Activated CD4-positive, alpha-beta T cell treated with anti-CD3 and anti-CD28 coated beads for 24 hours (primary cell): Measurements from ENCODE around the gene BMP7.
"Not testable (repeated sequence)": the region's sequence is repeated elsewhere in the genome, so short reads cannot be mapped to it uniquely, and the experiment has no call there.

Experiments used
- DNase-seq, 2 donors: peaks; one replicate each; pipeline ENCODE4 v3.0.0-alpha.2; 2020; ENCODE audit warnings: low read depth in 2 of 2

Gene BMP7

DNA sequence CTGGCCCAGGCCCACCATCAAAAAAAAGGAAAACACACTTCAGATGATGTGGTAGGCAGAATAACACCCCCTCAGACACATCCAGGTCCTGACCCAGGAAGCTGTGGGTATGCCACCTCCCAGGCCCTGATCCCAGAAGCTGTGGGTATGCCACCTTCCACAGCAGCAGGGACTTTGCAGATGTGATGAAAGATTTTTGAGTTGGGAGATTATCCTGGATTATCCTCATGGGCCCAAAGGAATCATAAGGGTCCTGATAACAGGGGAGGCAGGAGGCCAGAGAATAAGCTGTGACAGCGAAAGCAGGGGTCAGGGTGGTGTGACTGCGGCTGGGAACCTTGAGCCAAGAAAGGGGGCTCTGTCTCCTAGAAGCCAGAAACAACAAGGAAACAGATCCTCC lies 55.0 kb downstream of the BMP7 start:
- no peak for DNase-seq

DNA sequence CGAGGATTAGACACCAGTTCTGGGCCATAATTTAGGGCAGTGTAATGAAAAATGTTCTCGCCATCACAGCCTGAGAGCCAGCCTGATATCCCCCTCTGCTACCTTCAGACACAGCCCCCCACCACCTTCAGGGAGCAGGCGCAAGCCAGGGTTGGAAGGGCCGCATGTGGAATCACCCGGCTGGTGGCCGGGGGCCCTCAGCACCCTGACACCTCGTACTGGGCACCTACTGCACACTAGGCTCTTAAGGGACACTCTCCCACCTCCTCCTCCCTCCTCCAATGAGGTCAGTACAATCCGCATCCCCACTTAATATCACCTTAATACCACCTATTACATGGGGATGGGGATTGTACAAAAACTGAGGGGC lies 55.5 kb downstream of the BMP7 start:
- DNase-seq = no peak

DNA sequence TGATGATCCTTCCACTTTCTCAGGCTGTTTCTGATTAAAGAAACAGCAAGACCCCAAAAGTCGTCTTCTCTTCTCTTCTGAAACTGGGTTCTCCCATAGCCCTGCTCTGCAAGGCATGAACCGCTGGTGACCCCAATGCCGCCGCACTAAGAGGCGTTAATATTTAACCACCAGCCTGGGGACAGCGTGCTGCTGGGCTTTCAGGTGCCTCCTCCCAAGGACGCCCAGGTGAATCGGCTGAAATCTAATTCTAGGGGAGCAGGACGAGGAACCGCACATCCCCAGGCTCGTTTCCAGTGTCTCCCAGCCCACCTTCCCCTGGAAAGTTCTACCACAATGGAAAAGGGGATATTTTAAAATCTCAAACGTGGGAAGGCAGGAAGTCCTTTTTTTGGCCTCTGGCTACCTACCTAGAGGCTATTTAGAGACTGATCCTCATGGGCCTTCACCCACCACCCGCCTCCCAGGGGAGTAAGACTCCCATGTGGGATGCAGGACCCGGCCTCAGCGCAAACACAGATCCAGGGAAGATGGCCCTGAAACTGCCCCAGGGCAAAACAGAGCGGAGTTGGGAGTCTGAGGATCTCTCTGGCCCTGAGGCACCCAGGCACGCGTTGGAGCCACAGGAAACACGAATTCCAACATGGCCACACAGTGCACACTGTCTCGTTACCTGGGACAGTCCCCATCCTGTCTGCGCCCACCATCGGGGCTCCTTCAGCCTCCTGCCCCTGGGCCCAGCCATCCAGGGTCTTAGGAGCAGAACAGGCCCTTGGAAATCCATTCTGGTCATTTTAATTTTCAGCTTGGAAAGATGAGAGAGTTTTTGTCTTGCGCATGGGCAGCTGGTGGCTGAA lies 56.2 kb downstream of the BMP7 start:
- DNase-seq = no peak

DNA sequence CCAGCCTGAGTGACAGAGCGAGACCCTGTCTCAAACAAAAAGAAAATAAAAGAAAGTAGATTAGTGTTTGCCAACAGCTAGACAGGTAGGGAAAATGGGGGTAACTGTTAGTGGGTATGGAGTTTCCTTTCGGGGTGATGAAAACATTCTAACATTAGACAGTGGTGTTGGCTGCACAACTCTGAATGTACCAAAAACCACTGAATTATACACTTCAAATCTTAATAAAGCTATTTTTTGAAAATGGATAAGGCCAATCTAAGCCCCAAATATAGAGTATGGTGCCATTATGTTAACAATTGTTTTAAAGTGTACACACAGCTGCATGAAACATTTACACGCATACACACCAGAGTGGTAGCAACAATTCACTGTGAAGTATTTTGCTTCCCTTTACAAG lies 57.0 kb downstream of the BMP7 start:
- DNase-seq = no peak

DNA sequence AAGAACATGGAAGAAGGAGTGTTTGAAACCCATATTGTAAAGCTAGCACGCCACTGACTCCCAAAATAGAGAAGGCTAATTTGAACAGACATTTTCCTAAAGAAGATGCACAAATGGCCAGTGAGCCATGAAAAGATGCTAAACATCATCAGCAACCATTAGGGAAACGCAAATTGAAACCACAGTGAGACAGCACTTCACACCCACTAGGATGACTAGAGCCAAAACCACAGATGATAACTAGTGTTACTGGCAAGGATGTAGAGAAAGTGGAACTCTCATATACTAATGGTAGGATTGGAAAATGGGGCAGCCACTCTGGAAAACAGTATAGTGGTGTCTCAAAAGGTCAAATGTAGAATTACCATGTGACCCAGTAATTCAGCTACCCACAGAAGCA lies 58.2 kb downstream of the BMP7 start:
- no peak for DNase-seq

DNA sequence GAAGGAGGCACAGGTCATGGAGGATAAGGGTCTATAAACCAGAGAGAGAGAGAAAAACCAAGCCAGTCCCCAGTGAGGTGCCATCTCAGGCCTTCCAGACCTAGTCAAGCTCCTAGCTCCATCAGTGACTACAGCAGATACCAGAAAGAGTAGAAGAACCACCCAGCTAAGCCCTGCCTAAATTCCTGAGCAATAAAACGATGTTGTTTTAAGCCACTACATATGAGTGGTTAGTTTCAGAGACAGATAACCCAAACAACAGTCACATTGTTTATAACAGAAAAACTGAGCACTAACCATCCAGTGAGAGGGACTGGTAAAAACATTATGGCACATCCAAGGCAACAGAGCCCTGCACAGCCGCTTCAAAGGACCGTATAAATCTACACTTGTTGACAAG lies 59.2 kb downstream of the BMP7 start:
- no peak for DNase-seq

DNA sequence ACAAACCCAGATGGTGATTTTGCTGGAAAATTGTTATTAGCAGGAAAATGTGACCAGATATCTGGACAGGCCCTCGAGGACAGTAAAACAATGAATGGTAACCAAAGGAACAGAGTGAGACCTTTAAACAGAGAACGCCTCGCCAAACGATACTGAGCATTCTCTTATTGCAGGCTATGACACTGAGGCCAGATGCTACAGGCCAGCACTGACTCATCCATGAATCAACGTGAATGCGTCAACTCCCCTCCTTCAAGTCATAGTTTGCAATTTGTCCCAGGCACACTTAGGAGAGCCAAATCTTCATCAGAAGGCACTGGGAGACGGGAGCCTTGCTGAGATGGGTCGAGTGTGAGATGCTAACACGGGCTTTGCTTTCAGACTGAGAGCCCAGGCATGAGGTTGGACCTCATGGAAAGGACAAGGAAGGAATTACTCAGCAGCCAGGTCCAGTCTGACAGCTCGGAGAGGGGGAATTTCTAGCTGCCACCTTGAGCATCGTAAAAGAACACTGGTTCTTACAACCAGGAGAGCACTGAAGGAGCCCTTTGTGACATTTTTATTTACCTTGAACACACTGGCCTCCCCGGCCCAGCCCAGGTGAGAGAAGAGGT lies 60.7 kb downstream of the BMP7 start:
- DNase-seq = no peak

DNA sequence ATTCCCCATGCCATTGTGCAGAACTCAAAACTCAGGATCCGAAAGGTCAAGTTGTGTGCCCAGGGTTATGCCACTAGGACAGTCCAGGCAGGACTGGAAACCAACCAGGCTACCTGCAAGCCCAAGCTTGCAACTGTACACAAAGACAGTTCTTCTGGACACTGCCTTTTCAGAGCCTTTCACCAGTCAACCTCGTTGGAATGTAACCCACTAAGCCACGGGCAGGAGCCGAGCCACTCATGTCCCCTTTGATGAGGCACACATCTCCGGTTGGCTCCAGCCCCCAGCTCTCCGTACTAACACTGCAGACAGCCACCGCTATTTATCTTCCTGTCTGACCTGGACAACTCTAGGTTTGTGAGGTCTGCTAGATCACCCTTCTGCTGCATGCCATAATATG lies 62.5 kb downstream of the BMP7 start:
- DNase-seq = no peak

DNA sequence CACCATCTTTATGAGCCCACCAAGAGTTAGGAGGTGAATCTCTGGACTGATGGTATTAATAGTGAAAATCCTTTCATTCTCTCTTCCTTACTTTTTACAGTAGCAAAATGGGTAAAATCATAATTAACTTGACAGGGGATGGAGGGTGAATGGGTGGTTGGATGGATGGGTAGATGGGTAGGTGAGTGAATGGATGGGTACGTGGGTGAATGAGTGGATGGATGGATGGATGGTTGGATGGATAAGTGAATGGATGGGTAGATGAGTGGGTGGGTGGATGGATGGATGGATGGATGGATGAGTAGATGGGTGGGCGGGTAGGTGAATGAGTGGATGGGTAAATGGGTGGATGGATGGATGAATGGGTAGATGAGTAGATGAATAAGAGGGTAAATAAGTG lies 63.2 kb downstream of the BMP7 start:
- DNase-seq = no peak

DNA sequence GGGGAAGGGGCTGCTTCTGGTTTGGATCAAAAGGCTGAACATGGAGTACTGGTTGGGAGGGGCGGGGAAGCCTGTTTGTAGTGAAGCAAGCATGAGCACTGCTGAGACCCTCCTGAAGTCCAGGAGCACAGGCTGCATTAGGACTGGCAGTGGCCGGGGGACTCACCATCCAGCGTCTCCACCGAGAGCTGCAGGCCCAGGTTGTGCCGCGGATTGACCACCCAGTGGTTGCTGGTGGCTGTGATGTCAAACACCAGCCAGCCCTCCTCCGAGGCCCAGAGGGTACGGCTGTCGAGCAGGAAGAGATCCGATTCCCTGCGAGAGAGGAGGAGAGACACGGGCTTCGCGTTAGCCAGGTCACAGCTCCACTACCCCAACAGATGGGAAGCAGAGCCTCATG lies 64.1 kb downstream of the BMP7 start:
- DNase-seq = no peak

DNA sequence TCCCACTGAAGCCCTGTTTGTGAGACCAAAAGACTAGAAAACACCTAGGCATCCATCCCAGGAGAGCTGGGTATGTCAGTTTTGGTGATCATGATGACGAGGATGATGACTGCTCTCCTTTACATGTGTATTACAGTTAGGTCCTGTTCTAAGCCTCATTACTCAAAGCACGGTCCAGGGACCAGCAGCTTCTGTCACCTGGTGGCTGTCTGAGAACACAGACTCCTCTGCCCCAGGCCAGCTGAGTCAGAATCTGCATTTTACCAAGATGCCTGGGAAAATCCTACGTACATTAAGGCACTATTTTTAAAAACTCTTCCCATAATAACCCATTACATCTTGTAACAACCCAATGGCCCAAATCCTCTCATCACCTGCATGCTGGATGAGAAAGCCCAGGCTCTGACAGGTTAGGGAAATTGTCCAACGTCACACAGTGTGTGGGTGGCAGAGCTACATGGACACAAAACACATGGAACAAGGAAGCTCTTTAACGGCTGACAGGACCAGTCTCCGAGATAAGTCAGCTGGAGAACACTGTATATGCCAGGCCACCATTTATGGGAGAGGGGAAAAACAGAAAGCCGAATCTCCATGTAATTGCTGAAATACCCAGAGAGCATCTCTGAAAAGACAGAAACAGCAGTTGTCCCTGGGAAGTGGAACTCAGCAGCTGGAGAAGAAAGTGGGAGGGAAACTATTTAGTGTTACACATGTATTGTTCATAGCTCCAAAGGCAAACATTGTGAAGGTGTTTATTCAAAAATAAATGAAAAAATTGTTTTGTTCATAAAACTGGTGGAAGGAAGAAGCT lies 65.4 kb downstream of the BMP7 start:
- DNase-seq = no peak

DNA sequence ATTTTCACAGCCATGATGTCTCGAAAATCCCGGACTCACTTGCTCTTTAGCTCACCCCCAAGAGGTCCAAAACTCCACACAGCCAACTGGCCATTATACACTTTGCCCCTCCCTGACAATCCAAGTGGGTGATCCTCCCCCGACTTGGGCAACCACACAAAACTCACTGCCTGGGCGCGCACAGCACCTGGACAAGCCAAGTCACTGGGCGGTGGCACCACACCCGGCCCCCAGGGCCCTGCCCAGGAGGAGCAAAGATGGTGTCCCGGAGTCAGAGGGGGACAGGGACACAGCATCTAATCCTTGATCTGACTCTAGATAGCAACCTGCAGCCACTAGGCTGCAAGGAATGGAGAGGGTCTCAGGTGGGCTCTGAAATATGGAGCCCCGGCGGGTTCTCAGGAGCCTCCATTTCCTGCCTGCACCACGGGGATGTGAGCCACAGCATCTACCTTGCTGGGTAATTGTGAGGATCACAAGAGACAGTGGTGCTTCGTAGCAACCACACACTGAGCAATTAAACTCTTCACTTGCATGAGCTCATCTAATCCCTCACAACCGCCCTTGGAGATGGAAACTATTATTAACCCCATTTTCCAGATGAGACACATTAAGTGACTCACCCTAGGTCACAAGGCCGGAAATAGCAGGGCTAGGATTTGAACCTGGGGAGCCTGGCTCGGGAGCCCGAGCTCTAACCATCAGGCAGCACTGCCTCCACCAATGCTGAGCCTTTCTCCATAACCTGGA lies 66.6 kb downstream of the BMP7 start:
- no peak for DNase-seq

DNA sequence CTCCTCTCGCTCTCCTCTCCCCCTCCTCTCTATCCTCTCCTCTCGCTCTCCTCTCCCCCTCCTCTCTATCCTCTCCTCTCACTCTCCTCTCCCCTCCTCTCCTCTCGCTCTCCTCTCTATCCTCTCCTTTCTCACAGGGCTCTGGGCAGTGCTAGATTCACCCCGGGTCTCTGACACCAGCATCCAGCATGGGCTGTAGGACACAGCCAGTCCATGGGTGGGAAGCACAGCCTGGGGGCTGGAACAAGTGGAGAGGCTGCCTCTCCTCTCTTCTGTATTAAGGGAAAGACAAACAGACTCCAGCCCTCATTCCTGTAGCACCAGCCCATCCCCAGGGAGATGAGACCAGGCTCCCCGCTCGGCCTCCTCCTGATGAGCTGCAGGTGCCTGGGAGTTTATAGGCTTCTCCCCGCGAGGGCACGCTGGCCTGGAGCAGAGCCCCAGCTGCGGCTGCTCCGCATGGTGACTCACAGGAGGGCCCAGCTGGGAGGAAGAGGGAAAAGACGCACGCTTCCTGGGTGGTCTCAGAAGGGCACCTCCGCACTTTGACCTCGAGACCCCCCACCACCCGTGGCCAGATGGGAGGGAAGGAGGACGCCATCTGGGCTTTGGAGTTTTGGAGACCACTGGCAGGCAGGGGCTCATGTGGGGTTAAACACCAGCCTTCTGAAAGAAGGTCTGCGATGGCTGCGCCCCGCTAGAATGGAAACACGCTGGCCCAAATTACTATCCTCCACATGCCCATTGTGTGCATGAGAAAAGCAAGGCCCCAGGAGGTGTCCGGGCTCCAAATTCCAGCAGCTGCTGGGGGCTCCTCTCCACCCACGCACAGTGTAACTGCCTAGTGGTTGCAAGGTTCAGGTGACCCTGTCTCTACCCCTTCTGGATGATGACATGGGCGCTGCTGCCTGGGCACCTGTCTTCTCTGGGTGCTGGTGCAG lies 68.0 kb downstream of the BMP7 start:
- no peak for DNase-seq

DNA sequence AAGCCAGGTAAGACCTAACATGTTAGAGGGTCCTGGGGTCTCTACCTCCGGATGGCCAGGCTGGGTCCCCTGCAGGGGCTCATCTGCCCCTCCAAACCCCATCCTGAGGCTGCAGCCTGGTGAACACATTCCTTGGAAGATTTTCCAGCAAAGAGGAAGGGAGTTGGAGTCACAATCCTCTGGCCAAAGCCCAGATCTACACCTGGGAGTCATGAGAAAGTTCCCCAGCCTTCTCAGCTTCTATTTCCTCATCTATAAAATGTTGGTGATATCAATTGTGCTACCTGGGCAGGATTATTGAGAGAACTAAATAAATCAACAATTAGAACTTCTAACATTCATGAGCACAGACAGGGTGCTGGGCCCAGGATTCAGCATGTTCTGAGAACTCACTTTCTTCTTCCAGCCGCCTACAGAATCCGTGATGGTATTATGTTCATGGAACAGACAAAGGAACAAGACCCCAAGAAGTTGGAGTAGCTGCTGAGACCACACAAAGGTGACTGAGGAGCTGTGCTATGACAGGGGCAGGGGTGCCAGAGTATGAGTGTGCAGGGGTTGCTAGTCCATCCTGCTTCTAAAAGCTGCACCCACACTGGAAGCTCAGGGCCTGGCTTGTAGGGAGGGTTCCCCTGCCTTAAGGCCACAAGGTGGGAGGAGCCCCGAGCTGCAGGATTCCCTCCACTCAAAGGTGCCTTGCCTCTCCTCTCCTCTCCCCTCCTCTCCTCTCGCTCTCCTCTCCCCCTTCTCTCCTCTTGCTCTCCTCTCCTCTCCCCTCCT lies 68.9 kb downstream of the BMP7 start:
- DNase-seq = no peak

DNA sequence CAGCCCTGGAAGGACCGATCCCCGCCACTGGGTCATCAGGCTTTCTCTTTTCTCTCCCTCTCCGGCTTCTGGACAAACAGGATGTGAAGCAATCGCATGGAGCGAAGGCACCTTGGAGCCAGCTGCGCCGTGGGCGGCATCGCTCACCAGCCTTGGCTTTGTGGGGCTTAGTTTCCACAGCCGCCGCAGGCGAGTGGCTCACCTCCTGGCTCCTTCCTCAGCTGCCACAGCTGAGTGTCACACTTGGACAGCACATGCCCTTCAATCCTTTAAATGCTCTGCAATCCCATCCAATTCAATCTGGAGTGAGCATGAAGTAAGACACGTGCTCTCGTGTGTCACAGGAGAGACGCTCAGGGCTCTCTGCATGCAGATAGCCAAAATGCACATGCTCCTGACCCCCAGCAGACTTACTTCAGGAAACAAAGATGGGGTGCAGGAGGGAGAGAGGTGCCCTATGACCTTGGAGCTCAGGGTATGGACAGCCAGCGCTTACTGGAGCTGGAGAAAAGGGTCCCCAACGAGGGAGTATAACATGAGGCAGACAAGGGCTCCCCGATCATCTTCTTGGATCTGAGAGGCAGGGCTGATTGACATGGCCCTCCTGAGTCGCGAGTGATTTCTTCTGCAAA lies 70.9 kb downstream of the BMP7 start:
- no peak for DNase-seq

DNA sequence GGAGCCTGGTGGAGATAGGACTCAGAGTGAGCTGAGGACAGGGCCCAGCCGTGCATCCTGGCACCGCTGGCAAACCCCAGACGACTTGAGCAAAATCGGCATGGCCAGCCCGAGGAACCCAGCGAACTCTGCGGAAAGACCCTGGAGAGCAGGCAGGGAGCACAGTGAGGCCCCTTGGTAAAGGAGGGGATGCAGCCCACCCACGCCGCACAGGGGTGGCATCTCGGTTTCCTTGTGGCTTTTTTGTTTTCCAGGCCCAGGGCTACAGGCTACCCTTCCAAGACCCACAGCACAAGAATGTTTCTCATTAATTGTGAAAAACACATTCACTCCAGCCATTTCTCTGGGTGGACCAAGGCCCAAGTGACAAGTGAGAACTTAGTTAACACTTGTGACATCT lies 71.4 kb downstream of the BMP7 start:
- DNase-seq = no peak

DNA sequence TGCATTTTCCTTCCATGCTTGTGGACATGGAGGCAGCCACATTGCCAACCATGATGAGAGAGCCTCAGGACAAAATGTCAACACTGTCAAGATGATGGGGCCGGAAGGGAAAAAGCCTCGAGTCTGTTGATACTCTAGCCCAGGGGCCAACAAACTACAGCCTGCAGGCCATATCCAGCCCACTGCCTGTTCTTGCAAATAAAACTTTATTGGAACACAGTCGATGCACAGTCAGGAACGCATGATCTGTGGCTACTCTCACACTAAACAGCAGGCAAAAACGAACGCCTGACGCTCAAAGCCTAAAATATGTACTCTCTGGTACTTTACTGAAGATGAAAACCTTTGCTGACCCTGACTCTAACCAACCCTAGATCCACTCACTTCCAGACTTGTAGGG lies 72.3 kb downstream of the BMP7 start:
- no peak for DNase-seq

DNA sequence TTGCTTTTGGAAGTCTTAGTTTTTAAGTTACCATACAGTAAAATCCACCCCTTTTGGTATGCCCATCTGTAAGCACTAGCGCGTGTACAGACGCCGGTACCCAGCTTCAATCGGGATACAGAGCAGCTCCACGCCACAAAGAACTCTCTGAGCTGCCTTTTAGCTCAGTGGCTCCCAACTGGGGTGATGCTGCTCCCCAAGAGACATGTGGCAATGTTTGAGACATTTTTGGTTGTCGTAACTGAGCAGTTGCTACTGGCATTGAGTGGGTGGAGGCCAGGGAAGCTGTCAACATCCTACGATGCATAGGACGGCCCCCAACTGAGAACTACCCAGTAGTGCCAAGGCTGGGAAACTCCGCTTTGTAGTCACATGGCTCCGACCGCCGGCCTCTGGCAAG lies 73.3 kb downstream of the BMP7 start:
- no peak for DNase-seq

DNA sequence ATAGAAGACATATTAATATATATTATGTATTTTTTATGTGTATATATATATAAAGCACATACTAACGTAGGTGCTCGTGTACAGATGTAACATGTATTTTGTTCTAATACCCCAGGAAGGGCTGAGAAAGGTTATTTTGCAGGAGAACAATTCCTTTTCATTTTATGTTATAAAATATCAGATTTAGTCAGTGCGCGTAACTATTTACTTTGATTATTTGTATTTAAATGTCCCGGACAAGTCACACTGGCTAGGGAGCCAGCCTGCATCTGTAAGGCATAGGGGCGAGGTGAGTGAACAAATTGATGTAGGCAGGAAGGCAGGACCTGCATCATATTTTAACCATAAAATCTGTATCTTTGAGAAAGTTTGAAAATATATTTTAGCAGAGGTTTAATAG lies 74.1 kb downstream of the BMP7 start:
- DNase-seq = no peak

DNA sequence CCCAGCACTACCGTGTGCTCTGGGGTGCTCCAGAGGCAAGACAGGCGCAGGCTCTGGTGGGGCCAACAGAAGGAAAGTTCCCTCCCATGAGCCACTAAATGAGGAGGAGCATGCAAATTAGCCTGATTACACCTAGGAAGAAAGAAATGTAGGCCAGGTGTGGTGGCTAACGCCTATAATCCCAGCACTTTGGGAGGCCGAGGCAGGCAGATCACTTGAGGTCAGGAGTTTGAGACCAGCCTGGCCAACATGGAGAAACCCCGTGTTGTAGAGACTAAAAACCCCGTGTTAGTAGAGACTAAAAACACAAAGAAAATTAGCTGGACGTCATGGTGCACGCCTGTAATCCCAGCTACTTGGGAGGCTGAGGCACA lies 75.2 kb downstream of the BMP7 start:
- not testable (repeated sequence) for DNase-seq
